Measurements from ENCODE around the gene COL11A1. TPM values are rescaled to one million over a fixed set of nuclear protein-coding genes. Genes with fewer than 3 reads are reported as not detected.

COL11A1 gene
- total and polyA plus RNA-seq, 2 donors (not counting 3 experiments of a cell fraction or from before 2014, with no cell fraction given), result not detected

DNA sequence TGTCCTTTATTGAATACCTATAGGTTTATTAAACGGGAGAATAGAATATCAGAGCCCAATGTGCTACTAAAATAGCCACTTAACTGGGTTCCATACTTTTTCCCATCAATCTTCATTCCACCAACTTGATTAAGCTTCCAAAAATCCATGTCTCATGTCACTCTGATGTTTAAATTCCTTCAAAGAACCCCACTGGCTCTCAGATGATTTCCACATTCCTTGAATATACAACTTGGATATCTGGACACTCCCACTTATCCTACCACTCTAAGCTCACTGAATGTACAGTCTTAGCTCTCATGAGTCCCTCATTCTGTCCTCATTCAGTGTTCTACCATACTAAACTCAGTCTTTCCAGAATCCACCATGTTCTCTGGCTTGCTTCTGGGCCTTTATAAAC is 21.1 kb downstream of the COL11A1 start:
- H3K4me3 ChIP-seq (replicated peaks in 1 of 3; ENCODE audit: insufficient read depth in 1 of 3, low read depth in 1 of 3, low read length in 3 of 3), result no peak overlapping the region
- DNase-seq (ENCODE audit: low read depth, low spot score) (no peak), FAIRE-seq (no peak)
- H4K20me1 ChIP-seq (replicated peaks; ENCODE audit: control insufficient read depth, extremely low read depth, insufficient read depth, low read length), result no peaks in the 10 kb centered on the region
- intact Hi-C loops (cut with micrococcal nuclease) (no loop called here), dilution Hi-C loops (cut with MboI; ENCODE audit: extremely low pct_ligation_motif_present, low sequenced_read_pairs) (no loop called here)
- ChIA-PET POLR2A (no interaction called here), CTCF (interaction anchor here (1.0 to 1.6 kb wide), 4 partner anchors 9 to 374 kb away, joined by 3 to 4 read pairs (median 4); no protein-coding TSS in a partner anchor)
- no peaks in the 10 kb centered on the region for H3K79me2 ChIP-seq (ENCODE audit: control insufficient read depth, insufficient read depth, low read length)
- H3K36me3 ChIP-seq (ENCODE audit: control insufficient read depth in 2 of 2, extremely low read depth in 1 of 2, insufficient read depth in 2 of 2, low read length in 2 of 2), result no peaks in the 10 kb centered on the region
- no peak overlapping the region for H3K4me2 ChIP-seq (ENCODE audit: insufficient read depth, low read length)
- H3K27ac ChIP-seq (ENCODE audit: insufficient read depth, low read depth, low read length), result no peak overlapping the region
- BruUV-seq (replicated peaks), result no TSS peak
- no peaks in the 10 kb centered on the region for H3K9me3 ChIP-seq (replicated peaks; ENCODE audit: control insufficient read depth, insufficient read depth, low read length)
- H3K4me1 ChIP-seq (ENCODE audit: control insufficient read depth, extremely low read depth, insufficient read depth, low read length), result no peaks in the 10 kb centered on the region
- H3K9ac ChIP-seq (replicated peaks; ENCODE audit: extremely low read depth, insufficient read depth, low read length), result no peak overlapping the region
- H2AFZ ChIP-seq (ENCODE audit: low read depth, low read length), result no peak overlapping the region
- H3K27me3 ChIP-seq (ENCODE audit: control insufficient read depth in 2 of 2, insufficient read depth in 2 of 2, low read length in 2 of 2), result peaks cover 0 to 2% of the 10 kb centered on the region in 2 experiments
- no peak for TF ChIP-seq POLR2A (IDR thresholded peaks at IDR 0.05; ENCODE audit: low read depth, low read length)
- no peak for TF ChIP-seq CTCF (IDR thresholded peaks at IDR 0.05; ENCODE audit: extremely low read depth in 1 of 2, insufficient read depth in 1 of 2, low read depth in 1 of 2, low read length in 2 of 2)
- no peak for TF ChIP-seq FOS (IDR thresholded peaks at IDR 0.05; ENCODE audit: borderline replicate concordance, insufficient read depth, low read length)
- TF ChIP-seq GATA2 (IDR thresholded peaks at IDR 0.05; ENCODE audit: insufficient read depth, insufficient read length, low read depth, low read length), result no peak
- TF ChIP-seq EZH2 (IDR thresholded peaks at IDR 0.05; ENCODE audit: borderline replicate concordance, low read depth, low read length, severe bottlenecking), result no peak
- TF ChIP-seq JUN (IDR thresholded peaks at IDR 0.05; ENCODE audit: borderline replicate concordance, insufficient read depth, insufficient read length, low read depth), result no peak
- TF ChIP-seq MYC (IDR thresholded peaks at IDR 0.05; ENCODE audit: low read depth, low read length), result no peak
- no peak for TF ChIP-seq MAX (IDR thresholded peaks at IDR 0.05; ENCODE audit: insufficient read depth, insufficient read length)
- no peak for TF ChIP-seq POLR2AphosphoS5 (IDR thresholded peaks at IDR 0.05; ENCODE audit: insufficient read depth, low read depth, low read length)
- no peaks in the 10 kb centered on the region for H3K9me1 ChIP-seq (replicated peaks; ENCODE audit: control insufficient read depth, extremely low read depth, insufficient read depth, low read length)
